Measurements from ENCODE around the gene DGKQ. TPM values are rescaled to one million over a fixed set of nuclear protein-coding genes. Genes with fewer than 3 reads are reported as not detected.

Gene DGKQ
- total RNA-seq, 1 donor from 2014 or later = 14.4 TPM

GRCh38 chr4:957231-957580 lies 16.2 kb downstream of the DGKQ start:
- H3K4me3 Mint-ChIP-seq (ENCODE audit: low read depth) = no peak overlapping the region
- H3K4me1 Mint-ChIP-seq (ENCODE audit: low read depth) = no peaks in the 10 kb centered on the region
- no peaks in the 10 kb centered on the region for H3K27me3 Mint-ChIP-seq (ENCODE audit: low read depth)
- H3K9me3 Mint-ChIP-seq = no peaks in the 10 kb centered on the region
- intact Hi-C loops (cut with micrococcal nuclease) = no loop called here
- H3K27ac Mint-ChIP-seq = no peak overlapping the region
- no peaks in the 10 kb centered on the region for H3K36me3 Mint-ChIP-seq (ENCODE audit: low read depth)
- no peak for DNase-seq (ENCODE audit: low spot score)

GRCh38 chr4:956531-957230 lies 16.7 kb downstream of the DGKQ start:
- intact Hi-C loops (cut with micrococcal nuclease) = no loop called here
- Mint-ChIP-seq H3K4me1 (ENCODE audit: low read depth) (no peaks in the 10 kb centered on the region), H3K9me3 (no peaks in the 10 kb centered on the region), H3K36me3 (ENCODE audit: low read depth) (no peaks in the 10 kb centered on the region), H3K4me3 (ENCODE audit: low read depth) (no peak overlapping the region), H3K27ac (no peak overlapping the region), H3K27me3 (ENCODE audit: low read depth) (no peaks in the 10 kb centered on the region)
- DNase-seq (ENCODE audit: low spot score) = no peak

- Mint-ChIP-seq H3K9me3 (no peaks in the 10 kb centered on the region), H3K4me3 (ENCODE audit: low read depth) (no peak overlapping the region), H3K27me3 (ENCODE audit: low read depth) (no peaks in the 10 kb centered on the region), H3K4me1 (ENCODE audit: low read depth) (no peaks in the 10 kb centered on the region), H3K27ac (no peak overlapping the region), H3K36me3 (ENCODE audit: low read depth) (no peaks in the 10 kb centered on the region)
- DNase-seq (ENCODE audit: low spot score) = no peak
- intact Hi-C loops (cut with micrococcal nuclease) = no loop called here
Measured at GRCh38 chr4:955931-956381, 17.4 kb downstream of the DGKQ start.

GRCh38 chr4:955161-955921 lies 18.0 kb downstream of the DGKQ start:
- Mint-ChIP-seq H3K9me3 (no peaks in the 10 kb centered on the region), H3K4me3 (ENCODE audit: low read depth) (no peak overlapping the region), H3K27ac (no peak overlapping the region), H3K36me3 (ENCODE audit: low read depth) (no peaks in the 10 kb centered on the region), H3K4me1 (ENCODE audit: low read depth) (no peaks in the 10 kb centered on the region), H3K27me3 (ENCODE audit: low read depth) (no peaks in the 10 kb centered on the region)
- intact Hi-C loops (cut with micrococcal nuclease) = no loop called here
- no peak for DNase-seq (ENCODE audit: low spot score)

- H3K9me3 Mint-ChIP-seq = no peaks in the 10 kb centered on the region
Measured at GRCh38 chr4:954211-955020, 19.0 kb downstream of the DGKQ start.

GRCh38 chr4:953574-953915 lies 19.8 kb downstream of the DGKQ start:
- Mint-ChIP-seq H3K4me1 (ENCODE audit: low read depth) (no peaks in the 10 kb centered on the region), H3K27me3 (ENCODE audit: low read depth) (no peaks in the 10 kb centered on the region), H3K4me3 (ENCODE audit: low read depth) (no peak overlapping the region), H3K36me3 (ENCODE audit: low read depth) (no peaks in the 10 kb centered on the region), H3K9me3 (no peaks in the 10 kb centered on the region), H3K27ac (no peak overlapping the region)
- DNase-seq (ENCODE audit: low spot score) = no peak
- intact Hi-C loops (cut with micrococcal nuclease) = no loop called here

More at GRCh38 chr4:954211-955020, 19.0 kb downstream of the DGKQ start:
- H3K27ac Mint-ChIP-seq = no peak overlapping the region
- H3K27me3 Mint-ChIP-seq (ENCODE audit: low read depth) = no peaks in the 10 kb centered on the region
- no peak overlapping the region for H3K4me3 Mint-ChIP-seq (ENCODE audit: low read depth)
- no peaks in the 10 kb centered on the region for H3K36me3 Mint-ChIP-seq (ENCODE audit: low read depth)
- no peak for DNase-seq (ENCODE audit: low spot score)
- no peaks in the 10 kb centered on the region for H3K4me1 Mint-ChIP-seq (ENCODE audit: low read depth)
- intact Hi-C loops (cut with micrococcal nuclease) = no loop called here

GRCh38 chr4:952881-953573 lies 20.3 kb downstream of the DGKQ start:
- Mint-ChIP-seq H3K27ac (no peak overlapping the region), H3K4me3 (ENCODE audit: low read depth) (no peak overlapping the region), H3K9me3 (no peaks in the 10 kb centered on the region), H3K27me3 (ENCODE audit: low read depth) (no peaks in the 10 kb centered on the region), H3K4me1 (ENCODE audit: low read depth) (no peaks in the 10 kb centered on the region), H3K36me3 (ENCODE audit: low read depth) (no peaks in the 10 kb centered on the region)
- DNase-seq (ENCODE audit: low spot score) = no peak
- intact Hi-C loops (cut with micrococcal nuclease) = no loop called here

- H3K27ac Mint-ChIP-seq = no peak overlapping the region
- intact Hi-C loops (cut with micrococcal nuclease) = no loop called here
- DNase-seq (ENCODE audit: low spot score) = no peak
- no peak overlapping the region for H3K4me3 Mint-ChIP-seq (ENCODE audit: low read depth)
- no peaks in the 10 kb centered on the region for H3K4me1 Mint-ChIP-seq (ENCODE audit: low read depth)
- no peaks in the 10 kb centered on the region for H3K36me3 Mint-ChIP-seq (ENCODE audit: low read depth)
- H3K9me3 Mint-ChIP-seq = no peaks in the 10 kb centered on the region
- H3K27me3 Mint-ChIP-seq (ENCODE audit: low read depth) = no peaks in the 10 kb centered on the region
Measured at GRCh38 chr4:951594-952468, 21.5 kb downstream of the DGKQ start.

- Mint-ChIP-seq H3K27ac (no peak overlapping the region), H3K9me3 (no peaks in the 10 kb centered on the region), H3K27me3 (ENCODE audit: low read depth) (no peaks in the 10 kb centered on the region), H3K4me1 (ENCODE audit: low read depth) (no peaks in the 10 kb centered on the region), H3K36me3 (ENCODE audit: low read depth) (no peaks in the 10 kb centered on the region), H3K4me3 (ENCODE audit: low read depth) (no peak overlapping the region)
- DNase-seq (ENCODE audit: low spot score) = no peak
- intact Hi-C loops (cut with micrococcal nuclease) = no loop called here
Measured at GRCh38 chr4:951186-951585, 22.2 kb downstream of the DGKQ start.

- H3K27ac Mint-ChIP-seq = no peak overlapping the region
- no peak overlapping the region for H3K4me3 Mint-ChIP-seq (ENCODE audit: low read depth)
- no peaks in the 10 kb centered on the region for H3K4me1 Mint-ChIP-seq (ENCODE audit: low read depth)
- no peaks in the 10 kb centered on the region for H3K9me3 Mint-ChIP-seq
- H3K27me3 Mint-ChIP-seq (ENCODE audit: low read depth) = no peaks in the 10 kb centered on the region
- H3K36me3 Mint-ChIP-seq (ENCODE audit: low read depth) = no peaks in the 10 kb centered on the region
- intact Hi-C loops (cut with micrococcal nuclease) = no loop called here
- no peak for DNase-seq (ENCODE audit: low spot score)
Measured at GRCh38 chr4:950136-951020, 23.0 kb downstream of the DGKQ start.

GRCh38 chr4:949656-950055 lies 23.7 kb downstream of the DGKQ start:
- no peak for DNase-seq (ENCODE audit: low spot score)
- Mint-ChIP-seq H3K4me3 (ENCODE audit: low read depth) (no peak overlapping the region), H3K4me1 (ENCODE audit: low read depth) (no peaks in the 10 kb centered on the region), H3K36me3 (ENCODE audit: low read depth) (no peaks in the 10 kb centered on the region), H3K27me3 (ENCODE audit: low read depth) (no peaks in the 10 kb centered on the region), H3K9me3 (no peaks in the 10 kb centered on the region), H3K27ac (no peak overlapping the region)
- intact Hi-C loops (cut with micrococcal nuclease) = no loop called here

All from activated T-helper 2 cell treated with anti-CD3 and anti-CD28 coated beads, Interferon-gamma antibody, Interleukin-2, Interleukin-4, amounts not matched to agents 10 μg/mL and 5 μg/mL and 100 μg/mL, durations not matched to agents 14 hours and 24 hours and 36 hours (primary cell).